Activated naive CD8-positive, alpha-beta T cell treated with anti-CD3 and anti-CD28 coated beads for 36 hours (primary cell): ENCODE results near the gene DSG2. TPM values are rescaled to one million over a fixed set of nuclear protein-coding genes. Genes with fewer than 3 reads are reported as not detected.

Source experiments
- DNase-seq: peaks from one replicate; pipeline ENCODE4 v3.0.0; 2021
- H3K27ac Mint-ChIP-seq: one replicate; pipeline ENCODE4 v1.8.0; 2022; ENCODE audit warnings: mild to moderate bottlenecking, moderate library complexity, mixed read lengths
- H3K27me3 Mint-ChIP-seq: one replicate; pipeline ENCODE4 v1.8.0; 2022; ENCODE audit warnings: mild to moderate bottlenecking, mixed read lengths
- H3K36me3 Mint-ChIP-seq: one replicate; pipeline ENCODE4 v1.8.0; 2021; ENCODE audit warnings: mild to moderate bottlenecking, mixed read lengths
- H3K4me1 Mint-ChIP-seq: one replicate; pipeline ENCODE4 v1.8.0; 2021; ENCODE audit warnings: mixed read lengths
- H3K4me3 Mint-ChIP-seq: one replicate; pipeline ENCODE4 v1.8.0; 2022; ENCODE audit warnings: mild to moderate bottlenecking, moderate library complexity, mixed read lengths
- H3K9me3 Mint-ChIP-seq: one replicate; pipeline ENCODE4 v1.8.0; 2022; ENCODE audit warnings: mixed read lengths
- total RNA-seq, 2 experiments: library from RNA; stranded (reverse); gene quantifications; one replicate each; pipeline ENCODE4 v1.2.3, GENCODE V29; 2021

The DSG2 gene
- under 1 TPM; 0.70 to 0.89 TPM for total RNA-seq

DNA sequence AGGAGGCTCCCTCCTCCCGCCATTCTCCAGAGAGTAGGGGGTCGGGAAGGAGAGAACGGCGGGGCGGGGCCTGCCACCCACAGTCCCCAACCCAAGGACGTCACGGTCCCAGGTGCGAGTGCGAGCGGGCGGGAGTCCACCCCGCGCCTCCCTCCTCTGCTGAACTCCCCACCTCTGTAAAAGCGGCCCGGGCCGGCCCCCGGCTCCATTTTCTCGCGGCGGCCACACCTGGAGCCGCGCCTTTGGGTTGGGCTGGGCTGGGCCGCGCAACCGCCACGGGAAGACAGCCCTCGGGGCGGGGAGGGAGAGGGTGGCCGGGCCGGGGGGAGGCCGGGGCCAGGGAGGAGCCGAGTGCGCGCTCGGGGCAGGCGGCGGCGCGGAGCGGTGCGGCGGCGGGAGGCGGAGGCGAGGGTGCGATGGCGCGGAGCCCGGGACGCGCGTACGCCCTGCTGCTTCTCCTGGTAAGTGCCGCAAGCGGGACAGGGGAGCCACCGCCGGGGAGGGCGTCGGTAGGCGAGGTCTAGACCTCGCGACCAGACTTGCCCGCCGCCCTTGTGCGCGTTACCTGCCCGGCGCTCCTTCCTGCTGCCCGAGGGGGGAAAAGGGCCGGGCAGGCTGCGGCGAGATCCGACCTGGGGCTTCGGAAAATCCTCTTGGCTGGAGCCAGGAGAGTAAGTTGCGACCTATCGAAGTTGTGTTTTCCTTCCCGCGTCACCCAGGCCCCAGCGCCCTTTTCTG is at the start of gene DSG2:
Gene DSG2 (plus strand): TSS at position 342 of the 738 bp plus-strand sequence. CDS start 75 bp downstream, at position 417.
- Mint-ChIP-seq H3K9me3 (no peaks in the 10 kb centered on the region), H3K27me3 (peaks cover 52% of the 10 kb centered on the region), H3K27ac (no peak within 1 kb of the TSS), H3K36me3 (no peaks in the 10 kb centered on the region), H3K4me1 (peaks cover 9% of the 10 kb centered on the region), H3K4me3 (peak within 1 kb of the TSS; percentile 79)
- DNase-seq: peak; percentile 42

DNA sequence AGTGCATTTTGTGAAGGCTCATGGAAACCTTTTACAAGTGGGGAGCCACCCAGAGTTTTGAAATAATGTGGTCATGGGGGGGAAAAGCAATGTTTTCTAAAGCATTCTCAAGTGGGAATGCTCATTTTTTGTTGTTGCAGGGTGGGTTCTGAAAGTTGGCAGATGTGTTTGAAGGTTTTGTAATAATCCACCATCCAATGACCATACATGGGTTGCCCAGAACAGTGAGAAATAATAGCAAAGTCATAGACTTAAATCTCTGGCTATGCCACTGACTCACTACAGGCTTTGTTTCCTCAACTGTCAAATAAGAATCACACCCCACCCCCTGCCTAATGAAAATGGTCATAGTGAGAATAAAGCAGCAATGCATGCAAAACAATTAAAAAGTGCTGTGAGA is 47.6 kb upstream of the DSG2 start:
- Mint-ChIP-seq H3K4me1 (no peaks in the 10 kb centered on the region), H3K4me3 (no peak overlapping the region), H3K36me3 (no peaks in the 10 kb centered on the region)

DNA sequence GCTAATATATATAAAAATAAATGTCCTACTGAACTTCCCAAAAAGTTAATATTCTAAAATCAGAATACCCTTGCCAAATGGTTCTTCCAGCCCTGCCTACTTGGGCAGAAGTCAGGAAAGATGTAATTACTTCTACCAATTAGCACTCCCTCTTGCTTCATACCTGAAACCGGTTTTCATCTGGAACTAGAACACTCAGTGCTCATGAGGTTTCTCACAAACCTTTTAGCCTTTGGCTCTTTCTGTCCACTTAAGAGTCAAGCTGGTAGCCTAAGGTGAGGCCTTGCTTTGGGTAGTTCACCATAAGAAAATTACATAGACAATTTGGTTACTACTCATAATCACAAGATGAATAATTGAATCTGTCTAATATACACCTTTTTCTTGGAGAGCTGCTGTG is 46.4 kb upstream of the DSG2 start:
- no peaks in the 10 kb centered on the region for H3K4me1 Mint-ChIP-seq
- no peaks in the 10 kb centered on the region for H3K9me3 Mint-ChIP-seq
- no peak for DNase-seq
- H3K36me3 Mint-ChIP-seq: no peaks in the 10 kb centered on the region
- no peaks in the 10 kb centered on the region for H3K27me3 Mint-ChIP-seq
- no peak overlapping the region for H3K27ac Mint-ChIP-seq
- H3K4me3 Mint-ChIP-seq: no peak overlapping the region

More for the DNA sequence above, 47.6 kb upstream of the DSG2 start:
- no peak overlapping the region for H3K27ac Mint-ChIP-seq
- no peaks in the 10 kb centered on the region for H3K27me3 Mint-ChIP-seq
- no peaks in the 10 kb centered on the region for H3K9me3 Mint-ChIP-seq
- no peak for DNase-seq

DNA sequence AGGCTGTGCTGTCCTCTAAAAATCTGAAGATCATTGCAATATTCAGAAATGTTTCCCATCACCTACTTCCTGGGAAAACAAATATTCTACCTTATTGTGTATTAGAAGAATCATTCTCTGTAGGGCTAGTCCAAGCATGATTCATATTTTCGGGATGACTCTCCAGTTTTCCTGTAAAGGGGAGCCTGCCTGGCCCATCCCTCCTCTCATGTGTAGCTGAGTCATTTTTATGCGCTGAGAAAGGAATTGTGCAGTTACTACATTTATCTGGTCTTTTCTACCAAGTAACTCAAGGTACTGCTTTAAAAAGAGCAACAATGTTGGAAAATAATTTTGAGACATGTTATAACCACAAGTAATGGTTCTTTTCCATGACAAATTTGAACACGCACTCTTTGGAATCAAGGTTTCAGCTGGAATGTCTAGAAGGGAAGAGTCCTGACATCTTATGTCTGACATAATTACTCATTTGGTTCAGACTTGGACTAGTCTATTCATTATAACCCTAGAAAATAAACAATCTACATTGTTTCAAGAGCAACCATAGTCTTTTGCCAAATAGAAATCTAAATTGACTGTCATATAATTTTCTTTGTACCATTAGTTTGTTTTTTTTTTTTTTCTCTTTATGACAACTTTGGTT is 43.8 kb upstream of the DSG2 start:
- Mint-ChIP-seq H3K4me3 (no peak overlapping the region), H3K9me3 (no peaks in the 10 kb centered on the region), H3K4me1 (no peaks in the 10 kb centered on the region), H3K36me3 (no peaks in the 10 kb centered on the region), H3K27ac (no peak overlapping the region), H3K27me3 (no peaks in the 10 kb centered on the region)
- no peak for DNase-seq

DNA sequence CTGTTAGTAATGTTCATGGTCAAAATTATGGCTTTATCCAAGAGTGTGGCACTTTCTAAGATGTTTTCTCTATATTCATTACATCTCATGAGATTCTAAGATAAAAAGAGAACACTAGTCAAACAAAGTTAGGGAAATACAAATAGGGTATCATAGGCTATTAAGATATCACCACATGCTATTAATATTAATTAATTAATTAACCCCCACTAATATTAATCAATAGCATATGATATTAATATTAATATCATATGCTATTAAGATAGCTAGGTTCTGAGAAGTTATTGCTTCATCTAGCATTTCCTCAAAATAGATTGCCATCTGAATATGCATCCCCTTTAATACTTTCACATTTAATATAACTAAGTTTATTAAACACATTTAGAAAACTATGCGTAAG is 28.3 kb upstream of the DSG2 start:
- Mint-ChIP-seq H3K4me3 (no peak overlapping the region), H3K4me1 (no peaks in the 10 kb centered on the region), H3K27me3 (peaks cover 7% of the 10 kb centered on the region), H3K9me3 (no peaks in the 10 kb centered on the region), H3K36me3 (no peaks in the 10 kb centered on the region), H3K27ac (no peak overlapping the region)
- no peak for DNase-seq

DNA sequence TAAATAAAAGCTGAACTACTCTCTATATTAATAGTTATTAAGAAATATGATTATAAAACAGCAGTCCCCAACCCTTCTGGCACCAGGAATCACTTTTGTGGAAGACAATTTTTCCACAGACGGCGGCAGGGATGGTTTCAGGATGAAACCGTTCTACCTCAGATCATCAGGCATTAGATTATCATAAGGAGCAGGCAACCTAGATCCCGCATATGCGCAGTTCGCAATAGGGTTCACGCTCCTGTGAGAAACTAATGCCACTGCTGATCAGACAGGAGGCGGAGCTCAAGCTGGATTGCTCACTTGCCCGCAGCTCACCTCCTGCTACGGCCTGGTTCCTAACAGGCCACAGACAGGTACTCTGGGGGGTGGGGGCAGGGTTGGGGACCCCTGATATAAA is 19.3 kb upstream of the DSG2 start:
- Mint-ChIP-seq H3K4me3 (no peak overlapping the region), H3K27me3 (no peaks in the 10 kb centered on the region), H3K27ac (no peak overlapping the region), H3K9me3 (no peaks in the 10 kb centered on the region), H3K4me1 (no peaks in the 10 kb centered on the region), H3K36me3 (no peaks in the 10 kb centered on the region)
- no peak for DNase-seq

DNA sequence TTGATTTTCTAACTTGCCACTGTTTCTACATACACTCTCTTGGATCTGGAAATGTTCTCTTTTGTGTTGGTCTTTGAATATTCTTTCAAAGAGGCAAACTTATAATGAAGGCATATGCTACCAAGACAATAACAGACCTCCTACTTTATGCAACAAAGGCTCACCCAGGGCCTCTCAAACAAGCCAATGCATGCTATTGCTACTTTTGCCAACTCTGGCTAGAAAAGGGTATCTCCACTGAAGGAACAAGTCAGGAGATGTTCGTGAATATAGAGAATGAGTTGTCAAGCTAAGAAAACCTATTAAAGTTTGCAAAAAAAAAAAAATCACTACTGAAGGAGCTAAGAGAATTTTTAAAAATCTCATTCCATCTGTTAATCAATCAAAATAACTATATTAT is 15.9 kb upstream of the DSG2 start:
- H3K9me3 Mint-ChIP-seq: no peaks in the 10 kb centered on the region
- H3K27me3 Mint-ChIP-seq: peaks cover 8% of the 10 kb centered on the region
- no peaks in the 10 kb centered on the region for H3K36me3 Mint-ChIP-seq
- DNase-seq: no peak
- no peak overlapping the region for H3K27ac Mint-ChIP-seq
- H3K4me1 Mint-ChIP-seq: no peaks in the 10 kb centered on the region
- H3K4me3 Mint-ChIP-seq: no peak overlapping the region

DNA sequence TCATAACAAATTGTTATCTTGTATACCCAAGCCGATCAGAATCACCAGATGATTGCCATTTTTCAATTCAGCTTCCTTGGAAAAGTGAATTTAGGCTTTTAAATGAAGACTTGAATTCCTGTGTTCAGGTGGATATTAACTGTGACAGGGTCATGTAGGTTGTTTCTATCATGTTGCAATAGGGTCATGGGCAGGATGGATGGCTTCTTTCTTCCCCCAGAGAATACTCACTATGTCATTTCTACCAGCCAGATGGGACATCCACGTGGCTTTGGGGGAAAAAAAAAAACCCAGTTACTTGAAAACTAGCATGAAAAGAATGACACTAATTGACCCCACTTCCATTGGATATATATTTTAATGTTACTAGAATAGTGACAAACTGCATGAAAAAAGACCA is 14.6 kb upstream of the DSG2 start:
- Mint-ChIP-seq H3K9me3 (no peaks in the 10 kb centered on the region), H3K4me3 (no peak overlapping the region)
- no peak for DNase-seq

DNA sequence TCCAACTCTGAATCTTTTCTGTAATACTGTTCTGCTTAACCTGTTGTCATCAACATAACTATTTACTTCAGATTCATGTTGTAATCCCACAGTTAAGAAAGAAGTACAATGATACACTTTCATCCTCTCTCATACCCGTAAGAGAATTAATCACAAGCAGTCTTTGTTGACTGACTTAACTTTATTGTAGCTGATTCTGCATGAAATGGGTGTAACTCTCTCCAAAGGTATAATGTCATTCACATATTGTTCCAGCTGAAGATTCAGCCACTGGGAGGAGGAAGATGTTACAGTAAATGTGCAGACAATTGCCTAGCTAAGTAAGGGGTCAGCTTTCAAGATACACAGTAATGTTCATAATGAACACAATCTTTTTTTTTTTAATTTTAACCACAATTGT is 13.5 kb upstream of the DSG2 start:
- H3K4me1 Mint-ChIP-seq: no peaks in the 10 kb centered on the region

More for the DNA sequence above, 14.6 kb upstream of the DSG2 start:
- Mint-ChIP-seq H3K27me3 (peaks cover 8% of the 10 kb centered on the region), H3K27ac (no peak overlapping the region), H3K36me3 (no peaks in the 10 kb centered on the region), H3K4me1 (no peaks in the 10 kb centered on the region)

DNA sequence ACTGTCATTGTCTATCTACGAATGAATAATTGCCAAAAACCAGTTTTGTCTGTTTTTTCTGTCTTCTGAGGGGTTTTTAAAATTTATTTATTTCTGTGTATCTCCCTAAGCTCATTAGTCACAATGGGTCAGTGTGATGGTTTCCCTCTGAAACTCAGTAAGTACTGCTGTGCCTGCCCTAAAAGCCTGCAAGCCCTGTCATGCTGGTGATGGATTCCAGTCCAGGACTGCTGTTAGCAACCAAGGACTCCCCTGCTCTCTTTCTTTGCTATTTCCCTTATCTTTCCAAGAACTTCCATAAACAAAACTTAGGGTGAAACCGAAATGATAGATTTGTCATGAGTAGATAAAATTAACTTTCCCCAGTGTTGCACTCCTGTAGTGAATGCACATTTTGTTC is 11.8 kb upstream of the DSG2 start:
- Mint-ChIP-seq H3K27me3 (peaks cover 8% of the 10 kb centered on the region), H3K4me1 (peaks cover 2% of the 10 kb centered on the region), H3K27ac (no peak overlapping the region), H3K36me3 (no peaks in the 10 kb centered on the region), H3K4me3 (no peak overlapping the region), H3K9me3 (peaks cover 1% of the 10 kb centered on the region)
- no peak for DNase-seq

More for the DNA sequence above, 13.5 kb upstream of the DSG2 start:
- H3K27ac Mint-ChIP-seq: no peak overlapping the region
- H3K9me3 Mint-ChIP-seq: peaks cover 1% of the 10 kb centered on the region
- DNase-seq: no peak
- peaks cover 8% of the 10 kb centered on the region for H3K27me3 Mint-ChIP-seq
- H3K36me3 Mint-ChIP-seq: no peaks in the 10 kb centered on the region
- no peak overlapping the region for H3K4me3 Mint-ChIP-seq

DNA sequence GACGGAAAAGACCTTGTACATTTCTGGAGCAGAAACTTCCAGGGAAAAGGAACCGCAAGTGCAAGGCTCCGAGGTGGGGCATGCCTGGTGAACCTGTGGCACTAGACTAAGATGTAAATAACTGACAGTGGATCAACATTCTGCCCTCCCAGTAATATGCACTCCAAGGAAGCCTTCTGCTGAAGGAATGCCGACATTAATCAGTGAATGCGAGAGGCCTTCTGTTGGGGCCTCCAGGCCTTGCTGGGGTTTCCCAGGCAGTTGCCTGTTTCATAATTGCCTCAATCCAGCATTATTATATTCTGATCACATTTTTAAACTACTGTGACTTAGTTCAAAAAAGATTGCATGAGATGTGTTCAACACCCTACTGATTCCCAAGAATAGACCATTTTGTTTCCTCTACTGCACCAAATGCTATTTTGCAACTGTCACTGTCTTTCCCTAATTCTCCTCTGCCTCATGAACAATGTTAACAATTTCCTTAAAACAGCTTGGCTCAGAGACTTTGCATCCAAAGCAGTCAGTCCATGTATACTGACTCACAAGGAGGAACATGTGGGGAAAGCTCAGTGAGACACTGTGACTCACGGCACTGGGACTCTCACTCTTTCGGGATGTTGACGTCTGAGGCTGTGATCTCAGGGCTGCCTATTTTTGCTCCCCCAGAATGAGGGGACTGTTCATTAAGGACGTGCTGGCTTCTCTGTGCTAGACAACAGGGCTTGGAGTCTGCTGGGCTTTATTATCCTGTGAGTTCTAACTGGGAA is 10.5 kb upstream of the DSG2 start:
- peaks cover 2% of the 10 kb centered on the region for H3K4me1 Mint-ChIP-seq
- H3K27me3 Mint-ChIP-seq: peaks cover 8% of the 10 kb centered on the region
- no peaks in the 10 kb centered on the region for H3K36me3 Mint-ChIP-seq
- DNase-seq: no peak
- no peak overlapping the region for H3K4me3 Mint-ChIP-seq
- H3K27ac Mint-ChIP-seq: no peak overlapping the region
- H3K9me3 Mint-ChIP-seq: peaks cover 1% of the 10 kb centered on the region

DNA sequence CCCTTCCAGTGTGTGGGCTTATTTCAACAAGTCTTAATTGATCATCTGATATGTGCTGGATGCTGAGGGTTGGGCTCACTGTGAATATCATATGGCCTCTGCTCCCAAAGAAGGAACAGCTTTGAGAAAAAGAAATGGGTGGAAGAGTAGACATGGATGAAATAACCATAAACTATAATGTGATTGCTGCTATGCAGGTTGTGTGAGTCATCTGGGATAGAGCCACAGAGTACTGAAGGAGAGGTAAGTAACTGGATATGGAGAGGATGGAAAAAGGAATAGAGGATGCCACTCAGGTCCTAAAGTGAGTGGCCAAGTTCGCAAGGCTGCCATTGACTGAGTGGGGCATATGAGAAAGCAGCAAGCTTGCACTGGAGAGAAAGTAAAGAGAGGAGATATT is 8.7 kb upstream of the DSG2 start:
- Mint-ChIP-seq H3K4me3 (no peak overlapping the region), H3K27me3 (peaks cover 13% of the 10 kb centered on the region), H3K4me1 (peaks cover 2% of the 10 kb centered on the region), H3K27ac (no peak overlapping the region), H3K36me3 (no peaks in the 10 kb centered on the region), H3K9me3 (peaks cover 1% of the 10 kb centered on the region)
- no peak for DNase-seq

DNA sequence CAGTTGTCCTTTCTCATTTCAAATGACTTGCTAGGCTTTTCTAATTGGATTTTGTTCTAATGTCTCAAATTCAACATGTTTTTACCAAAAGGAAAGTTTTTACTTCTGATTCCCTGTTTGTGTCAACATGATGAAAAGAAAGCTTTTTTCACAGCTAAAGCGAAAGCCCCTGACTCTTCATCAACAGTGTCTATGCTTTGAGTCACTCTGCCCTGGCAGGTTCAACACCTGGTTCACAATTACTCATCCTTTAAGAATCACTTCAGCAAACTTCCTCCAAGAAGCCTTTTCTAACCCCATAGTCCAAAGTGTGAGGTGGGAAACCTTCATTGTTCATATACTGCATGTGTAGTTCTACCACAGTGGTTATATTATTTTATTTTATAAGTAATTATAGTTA is 7.6 kb upstream of the DSG2 start:
- no peak for DNase-seq
- no peaks in the 10 kb centered on the region for H3K36me3 Mint-ChIP-seq
- no peak overlapping the region for H3K4me3 Mint-ChIP-seq
- H3K27ac Mint-ChIP-seq: no peak overlapping the region
- H3K4me1 Mint-ChIP-seq: peaks cover 2% of the 10 kb centered on the region
- peaks cover 1% of the 10 kb centered on the region for H3K9me3 Mint-ChIP-seq
- H3K27me3 Mint-ChIP-seq: peaks cover 20% of the 10 kb centered on the region

DNA sequence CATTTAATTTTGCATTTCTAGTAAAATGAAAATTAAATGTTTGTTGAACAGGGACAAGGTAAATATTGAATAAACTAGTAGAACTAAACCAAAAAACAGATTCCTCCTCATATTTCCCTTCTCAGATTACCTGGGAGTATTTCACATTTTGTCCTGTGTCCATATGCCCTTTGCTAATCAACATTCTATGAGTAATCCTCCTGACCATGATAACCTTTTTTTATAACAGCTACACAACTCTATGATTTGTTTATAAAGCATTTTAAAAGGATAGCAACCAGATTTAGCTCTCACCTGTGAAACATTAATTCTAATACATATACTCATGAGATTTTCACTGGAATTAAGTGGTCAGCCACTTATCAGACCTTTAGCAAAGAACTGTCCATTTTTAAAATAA is 7.1 kb upstream of the DSG2 start:
- no peak overlapping the region for H3K27ac Mint-ChIP-seq
- H3K4me1 Mint-ChIP-seq: peaks cover 2% of the 10 kb centered on the region
- no peak overlapping the region for H3K4me3 Mint-ChIP-seq
- peaks cover 1% of the 10 kb centered on the region for H3K9me3 Mint-ChIP-seq
- no peaks in the 10 kb centered on the region for H3K36me3 Mint-ChIP-seq
- peaks cover 24% of the 10 kb centered on the region for H3K27me3 Mint-ChIP-seq
- DNase-seq: no peak

DNA sequence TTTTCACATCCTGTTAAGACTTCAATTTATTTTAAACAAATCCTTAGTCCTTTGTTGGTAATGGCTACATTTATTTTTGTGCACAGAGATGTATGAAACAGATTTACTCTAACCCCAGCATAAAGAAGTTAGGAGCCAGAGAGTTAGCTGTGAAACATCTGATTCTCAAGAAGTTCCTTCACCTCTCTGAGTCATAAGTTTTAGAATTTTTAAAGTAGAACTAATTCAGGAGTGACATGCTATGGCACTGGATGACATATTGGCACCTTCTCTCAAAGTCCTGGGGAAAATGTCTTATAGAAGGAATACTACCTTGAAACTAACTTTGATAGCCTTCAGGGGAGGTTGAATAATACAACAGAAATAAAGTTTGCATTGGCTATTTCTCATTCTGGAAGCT is 6.4 kb upstream of the DSG2 start:
- no peaks in the 10 kb centered on the region for H3K36me3 Mint-ChIP-seq
- H3K4me3 Mint-ChIP-seq: no peak overlapping the region
- H3K9me3 Mint-ChIP-seq: peaks cover 1% of the 10 kb centered on the region
- H3K27me3 Mint-ChIP-seq: peaks cover 27% of the 10 kb centered on the region
- no peak for DNase-seq
- H3K4me1 Mint-ChIP-seq: peaks cover 2% of the 10 kb centered on the region
- H3K27ac Mint-ChIP-seq: no peak overlapping the region
